HepG2 (cell line): Measurements from ENCODE around the gene SRSF7. TPM values are rescaled to one million over a fixed set of nuclear protein-coding genes. Genes with fewer than 3 reads are reported as not detected.
A peak's percentile ranks its signal among the peaks of the same experiment; 100 is the strongest.

Experiments
- BCL6 ChIP-seq: IDR thresholded peaks from 2 replicates; pipeline ENCODE4 v1.6.1; 2016; ENCODE audit warnings: missing genetic modification reagents, missing compliant biosample characterization
- BRCA1 ChIP-seq: sonication (generic); formaldehyde crosslinking; IDR thresholded peaks from 2 replicates; pipeline ENCODE4 v1.4.0; 2020; ENCODE audit warnings: missing genetic modification reagents
- CREB1 ChIP-seq, 2 experiments: fragments of 450-650 bp in 1 of 2; IDR thresholded peaks; 2 replicates each; pipeline ENCODE4 v1.6.1; 2016 to 2017; ENCODE audit warnings: control low read depth in 1 of 2, mild to moderate bottlenecking in 1 of 2, missing compliant biosample characterization in 1 of 2, missing genetic modification characterization in 1 of 2
- GABPA ChIP-seq, 2 experiments: IDR thresholded peaks; 2 replicates each; pipeline ENCODE4 v1.6.1; 2011 to 2016; ENCODE audit warnings: low read depth in 2 of 2, low read length in 1 of 2, missing biosample characterization in 1 of 2, missing genetic modification characterization in 1 of 2
- MEIS1 ChIP-seq: sonication (generic); formaldehyde crosslinking; IDR thresholded peaks from 2 replicates; pipeline ENCODE4 v1.9.0; 2021; ENCODE audit warnings: mild to moderate bottlenecking, missing genetic modification reagents, moderate library complexity, borderline replicate concordance
- MTA1 ChIP-seq: sonication (generic); formaldehyde crosslinking; IDR thresholded peaks from 2 replicates; pipeline ENCODE4 v1.4.0; 2020; ENCODE audit warnings: missing genetic modification reagents, mild to moderate bottlenecking, borderline replicate concordance
- MTA3 ChIP-seq: sonication (generic); formaldehyde crosslinking; IDR thresholded peaks from 2 replicates; pipeline ENCODE4 v1.4.0; 2020; ENCODE audit warnings: missing genetic modification reagents
- RCOR2 ChIP-seq: IDR thresholded peaks from 2 replicates; pipeline ENCODE4 v1.6.1; 2016; ENCODE audit warnings: missing biosample characterization, missing genetic modification reagents
- SSRP1 ChIP-seq: IDR thresholded peaks from 2 replicates; pipeline ENCODE4 v1.6.1; 2016; ENCODE audit warnings: control low read depth
- ZNF17 ChIP-seq: sonication (generic); formaldehyde crosslinking; IDR thresholded peaks from 2 replicates; pipeline ENCODE4 v1.5.0; 2020; ENCODE audit warnings: mild to moderate bottlenecking, missing genetic modification reagents
- ZNF230 ChIP-seq: sonication (generic); formaldehyde crosslinking; IDR thresholded peaks from 2 replicates; pipeline ENCODE4 v1.4.0; 2020; ENCODE audit warnings: mild to moderate bottlenecking, missing genetic modification reagents
- ZNF335 ChIP-seq: sonication (generic); formaldehyde crosslinking; IDR thresholded peaks from 2 replicates; pipeline ENCODE4 v1.4.0; 2020; ENCODE audit warnings: missing genetic modification reagents
- ZNF549 ChIP-seq: sonication (generic); formaldehyde crosslinking; IDR thresholded peaks from 2 replicates; pipeline ENCODE4 v1.5.0; 2020; ENCODE audit warnings: missing genetic modification reagents
- ZSCAN12 ChIP-seq: sonication (generic); formaldehyde crosslinking; IDR thresholded peaks from 2 replicates; pipeline ENCODE4 v1.9.0; 2021; ENCODE audit warnings: mild to moderate bottlenecking, missing genetic modification reagents
- polyA plus RNA-seq, 8 experiments: library from polyadenylated mRNA; depleted of rRNA in 3 of 8; stranded (reverse) in 7 of 8; unstranded in 1 of 8; fragments of >200 nt; fragmentation: Illumina TruSeq in 4 of 8; extraction: Trizol in 4 of 8; gene quantifications; 2 replicates each; pipeline versions ENCODE4 v1.2.1 to v1.2.3, GENCODE V29; 2011 to 2016; ENCODE audit warnings: low read depth in 4 of 8, missing spikeins in 1 of 8, mixed read lengths in 1 of 8; ENCODE audit not compliant: insufficient read depth in 1 of 8
- total RNA-seq, 5 experiments: library from RNA; depleted of rRNA; stranded (reverse); fragments of >200 nt; fragmentation: Illumina TruSeq; extraction: Trizol; gene quantifications; 2 replicates each; pipeline ENCODE4 v1.2.3, GENCODE V29; 2016; ENCODE audit warnings: low read depth in 1 of 5
- TF ChIP-seq, protein P1 (sequence below): sonication (generic); formaldehyde crosslinking; IDR thresholded peaks from 2 replicates; pipeline ENCODE4 v1.5.1; 2020; ENCODE audit warnings: mild to moderate bottlenecking, missing genetic modification reagents, borderline replicate concordance
- TF ChIP-seq, protein P2 (sequence below): sonication (generic); formaldehyde crosslinking; conservative IDR thresholded peaks from 2 replicates; pipeline ENCODE4 v1.4.0; 2020; ENCODE audit warnings: missing genetic modification reagents
- TF ChIP-seq, protein P3 (sequence below): IDR thresholded peaks from 2 replicates; pipeline ENCODE4 v1.6.1; 2012; ENCODE audit warnings: low read depth, low read length, improper control_type of control experiment
- TF ChIP-seq, protein P4 (sequence below): sonication (generic); formaldehyde crosslinking; IDR thresholded peaks from 2 replicates; pipeline ENCODE4 v1.5.1; 2020; ENCODE audit warnings: mild to moderate bottlenecking, missing genetic modification reagents, moderate library complexity

SRSF7 gene
- total and polyA plus RNA-seq, 2 of the 13 experiments (the other 11 are each of a cell fraction or from before 2014, with no cell fraction given), result 172 to 275 TPM

DNA sequence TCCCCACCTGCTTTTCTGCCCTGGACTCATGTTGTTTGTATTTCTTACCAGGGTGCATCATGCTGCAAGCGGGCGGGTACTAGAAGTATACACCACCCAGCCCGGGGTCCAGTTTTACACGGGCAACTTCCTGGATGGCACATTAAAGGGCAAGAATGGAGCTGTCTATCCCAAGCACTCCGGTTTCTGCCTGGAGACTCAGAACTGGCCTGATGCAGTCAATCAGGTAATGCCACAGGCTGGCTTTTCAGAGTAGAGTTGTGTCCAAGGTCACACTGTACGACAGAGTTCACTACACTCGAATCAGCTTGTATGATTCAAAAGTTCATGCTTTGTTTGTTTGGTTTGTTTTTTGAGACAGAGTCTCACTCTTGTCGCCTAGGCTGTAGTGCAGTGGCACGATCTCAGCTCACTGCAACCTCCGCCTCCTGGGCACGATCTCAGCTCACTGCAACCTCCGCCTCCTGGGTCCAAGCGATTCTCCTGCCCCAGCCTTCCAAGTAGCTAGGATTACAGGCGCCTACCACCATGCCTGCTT is 19.4 kb downstream of the SRSF7 start (continued):
- TF ChIP-seq, protein P1, sequence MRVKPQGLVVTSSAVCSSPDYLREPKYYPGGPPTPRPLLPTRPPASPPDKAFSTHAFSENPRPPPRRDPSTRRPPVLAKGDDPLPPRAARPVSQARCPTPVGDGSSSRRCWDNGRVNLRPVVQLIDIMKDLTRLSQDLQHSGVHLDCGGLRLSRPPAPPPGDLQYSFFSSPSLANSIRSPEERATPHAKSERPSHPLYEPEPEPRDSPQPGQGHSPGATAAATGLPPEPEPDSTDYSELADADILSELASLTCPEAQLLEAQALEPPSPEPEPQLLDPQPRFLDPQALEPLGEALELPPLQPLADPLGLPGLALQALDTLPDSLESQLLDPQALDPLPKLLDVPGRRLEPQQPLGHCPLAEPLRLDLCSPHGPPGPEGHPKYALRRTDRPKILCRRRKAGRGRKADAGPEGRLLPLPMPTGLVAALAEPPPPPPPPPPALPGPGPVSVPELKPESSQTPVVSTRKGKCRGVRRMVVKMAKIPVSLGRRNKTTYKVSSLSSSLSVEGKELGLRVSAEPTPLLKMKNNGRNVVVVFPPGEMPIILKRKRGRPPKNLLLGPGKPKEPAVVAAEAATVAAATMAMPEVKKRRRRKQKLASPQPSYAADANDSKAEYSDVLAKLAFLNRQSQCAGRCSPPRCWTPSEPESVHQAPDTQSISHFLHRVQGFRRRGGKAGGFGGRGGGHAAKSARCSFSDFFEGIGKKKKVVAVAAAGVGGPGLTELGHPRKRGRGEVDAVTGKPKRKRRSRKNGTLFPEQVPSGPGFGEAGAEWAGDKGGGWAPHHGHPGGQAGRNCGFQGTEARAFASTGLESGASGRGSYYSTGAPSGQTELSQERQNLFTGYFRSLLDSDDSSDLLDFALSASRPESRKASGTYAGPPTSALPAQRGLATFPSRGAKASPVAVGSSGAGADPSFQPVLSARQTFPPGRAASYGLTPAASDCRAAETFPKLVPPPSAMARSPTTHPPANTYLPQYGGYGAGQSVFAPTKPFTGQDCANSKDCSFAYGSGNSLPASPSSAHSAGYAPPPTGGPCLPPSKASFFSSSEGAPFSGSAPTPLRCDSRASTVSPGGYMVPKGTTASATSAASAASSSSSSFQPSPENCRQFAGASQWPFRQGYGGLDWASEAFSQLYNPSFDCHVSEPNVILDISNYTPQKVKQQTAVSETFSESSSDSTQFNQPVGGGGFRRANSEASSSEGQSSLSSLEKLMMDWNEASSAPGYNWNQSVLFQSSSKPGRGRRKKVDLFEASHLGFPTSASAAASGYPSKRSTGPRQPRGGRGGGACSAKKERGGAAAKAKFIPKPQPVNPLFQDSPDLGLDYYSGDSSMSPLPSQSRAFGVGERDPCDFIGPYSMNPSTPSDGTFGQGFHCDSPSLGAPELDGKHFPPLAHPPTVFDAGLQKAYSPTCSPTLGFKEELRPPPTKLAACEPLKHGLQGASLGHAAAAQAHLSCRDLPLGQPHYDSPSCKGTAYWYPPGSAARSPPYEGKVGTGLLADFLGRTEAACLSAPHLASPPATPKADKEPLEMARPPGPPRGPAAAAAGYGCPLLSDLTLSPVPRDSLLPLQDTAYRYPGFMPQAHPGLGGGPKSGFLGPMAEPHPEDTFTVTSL, result peak; percentile 69; the same call in 1 of the 2 replicates
- peak; percentile 40; the same call in 1 of the 2 replicates for TF ChIP-seq RCOR2
- peak; percentile 70; the same call in 1 of the 2 replicates for TF ChIP-seq BCL6
- peak; percentile 77; the same call in 1 of the 2 replicates for TF ChIP-seq MTA1 (CRISPR knock-in tag)
- TF ChIP-seq, protein P2, sequence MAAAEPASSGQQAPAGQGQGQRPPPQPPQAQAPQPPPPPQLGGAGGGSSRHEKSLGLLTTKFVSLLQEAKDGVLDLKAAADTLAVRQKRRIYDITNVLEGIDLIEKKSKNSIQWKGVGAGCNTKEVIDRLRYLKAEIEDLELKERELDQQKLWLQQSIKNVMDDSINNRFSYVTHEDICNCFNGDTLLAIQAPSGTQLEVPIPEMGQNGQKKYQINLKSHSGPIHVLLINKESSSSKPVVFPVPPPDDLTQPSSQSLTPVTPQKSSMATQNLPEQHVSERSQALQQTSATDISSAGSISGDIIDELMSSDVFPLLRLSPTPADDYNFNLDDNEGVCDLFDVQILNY, result no peak
- TF ChIP-seq MTA3 (CRISPR knock-in tag), result no peak
- TF ChIP-seq SSRP1, result peak; percentile 91
- TF ChIP-seq ZNF17 (CRISPR knock-in tag), result no peak
- TF ChIP-seq ZNF549 (CRISPR knock-in tag), result no peak
- peak; percentile 53 for TF ChIP-seq ZNF335 (CRISPR knock-in tag)
- TF ChIP-seq, protein P3, sequence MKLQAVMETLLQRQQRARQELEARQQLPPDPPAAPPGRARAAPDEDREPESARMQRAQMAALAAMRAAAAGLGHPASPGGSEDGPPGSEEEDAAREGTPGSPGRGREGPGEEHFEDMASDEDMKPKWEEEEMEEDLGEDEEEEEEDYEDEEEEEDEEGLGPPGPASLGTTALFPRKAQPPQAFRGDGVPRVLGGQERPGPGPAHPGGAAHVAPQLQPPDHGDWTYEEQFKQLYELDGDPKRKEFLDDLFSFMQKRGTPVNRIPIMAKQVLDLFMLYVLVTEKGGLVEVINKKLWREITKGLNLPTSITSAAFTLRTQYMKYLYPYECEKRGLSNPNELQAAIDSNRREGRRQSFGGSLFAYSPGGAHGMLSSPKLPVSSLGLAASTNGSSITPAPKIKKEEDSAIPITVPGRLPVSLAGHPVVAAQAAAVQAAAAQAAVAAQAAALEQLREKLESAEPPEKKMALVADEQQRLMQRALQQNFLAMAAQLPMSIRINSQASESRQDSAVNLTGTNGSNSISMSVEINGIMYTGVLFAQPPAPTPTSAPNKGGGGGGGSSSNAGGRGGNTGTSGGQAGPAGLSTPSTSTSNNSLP, result peak; percentile 79
- peak; percentile 27; the same call in 1 of the 2 replicates for TF ChIP-seq MEIS1 (CRISPR knock-in tag)
- TF ChIP-seq, protein P4, sequence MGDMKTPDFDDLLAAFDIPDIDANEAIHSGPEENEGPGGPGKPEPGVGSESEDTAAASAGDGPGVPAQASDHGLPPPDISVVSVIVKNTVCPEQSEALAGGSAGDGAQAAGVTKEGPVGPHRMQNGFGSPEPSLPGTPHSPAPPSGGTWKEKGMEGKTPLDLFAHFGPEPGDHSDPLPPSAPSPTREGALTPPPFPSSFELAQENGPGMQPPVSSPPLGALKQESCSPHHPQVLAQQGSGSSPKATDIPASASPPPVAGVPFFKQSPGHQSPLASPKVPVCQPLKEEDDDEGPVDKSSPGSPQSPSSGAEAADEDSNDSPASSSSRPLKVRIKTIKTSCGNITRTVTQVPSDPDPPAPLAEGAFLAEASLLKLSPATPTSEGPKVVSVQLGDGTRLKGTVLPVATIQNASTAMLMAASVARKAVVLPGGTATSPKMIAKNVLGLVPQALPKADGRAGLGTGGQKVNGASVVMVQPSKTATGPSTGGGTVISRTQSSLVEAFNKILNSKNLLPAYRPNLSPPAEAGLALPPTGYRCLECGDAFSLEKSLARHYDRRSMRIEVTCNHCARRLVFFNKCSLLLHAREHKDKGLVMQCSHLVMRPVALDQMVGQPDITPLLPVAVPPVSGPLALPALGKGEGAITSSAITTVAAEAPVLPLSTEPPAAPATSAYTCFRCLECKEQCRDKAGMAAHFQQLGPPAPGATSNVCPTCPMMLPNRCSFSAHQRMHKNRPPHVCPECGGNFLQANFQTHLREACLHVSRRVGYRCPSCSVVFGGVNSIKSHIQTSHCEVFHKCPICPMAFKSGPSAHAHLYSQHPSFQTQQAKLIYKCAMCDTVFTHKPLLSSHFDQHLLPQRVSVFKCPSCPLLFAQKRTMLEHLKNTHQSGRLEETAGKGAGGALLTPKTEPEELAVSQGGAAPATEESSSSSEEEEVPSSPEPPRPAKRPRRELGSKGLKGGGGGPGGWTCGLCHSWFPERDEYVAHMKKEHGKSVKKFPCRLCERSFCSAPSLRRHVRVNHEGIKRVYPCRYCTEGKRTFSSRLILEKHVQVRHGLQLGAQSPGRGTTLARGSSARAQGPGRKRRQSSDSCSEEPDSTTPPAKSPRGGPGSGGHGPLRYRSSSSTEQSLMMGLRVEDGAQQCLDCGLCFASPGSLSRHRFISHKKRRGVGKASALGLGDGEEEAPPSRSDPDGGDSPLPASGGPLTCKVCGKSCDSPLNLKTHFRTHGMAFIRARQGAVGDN (CRISPR knock-in tag), result peak; percentile 87
- TF ChIP-seq ZNF230 (CRISPR knock-in tag), result no peak
- no peak for TF ChIP-seq GABPA (IDR thresholded peaks at IDR 0.05; ENCODE audit: low read depth, low read length)
- no peak for TF ChIP-seq GABPA (CRISPR knock-in tag; IDR thresholded peaks at IDR 0.05; ENCODE audit: low read depth)
- no peak for TF ChIP-seq ZSCAN12 (CRISPR knock-in tag)
- no peak for TF ChIP-seq BRCA1
- no peak for TF ChIP-seq CREB1 (IDR thresholded peaks at IDR 0.05)
- TF ChIP-seq CREB1 (CRISPR knock-in tag; IDR thresholded peaks at IDR 0.05), result peak; percentile 50; the same call in 1 of the 2 replicates
